GM18951 (cell line): Measurements from ENCODE around the gene PIGBOS1.

Experiments
- POLR2A ChIP-seq: IDR thresholded peaks from 4 replicates; pipeline ENCODE4 v1.6.1; 2011; ENCODE audit warnings: mild to moderate bottlenecking; ENCODE audit not compliant: insufficient read length, insufficient read depth; ENCODE audit errors: extremely low read depth
- in situ Hi-C: fragments of 300-500 bp; cut with MboI; formaldehyde crosslinking; loops from one replicate; pipeline ENCODE4 v1.12.0; 2022; ENCODE audit warnings: low sequenced_read_pairs, mixed read lengths, inconsistent platforms; ENCODE audit not compliant: unreplicated experiment

The PIGBOS1 gene, protein sequence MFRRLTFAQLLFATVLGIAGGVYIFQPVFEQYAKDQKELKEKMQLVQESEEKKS

DNA sequence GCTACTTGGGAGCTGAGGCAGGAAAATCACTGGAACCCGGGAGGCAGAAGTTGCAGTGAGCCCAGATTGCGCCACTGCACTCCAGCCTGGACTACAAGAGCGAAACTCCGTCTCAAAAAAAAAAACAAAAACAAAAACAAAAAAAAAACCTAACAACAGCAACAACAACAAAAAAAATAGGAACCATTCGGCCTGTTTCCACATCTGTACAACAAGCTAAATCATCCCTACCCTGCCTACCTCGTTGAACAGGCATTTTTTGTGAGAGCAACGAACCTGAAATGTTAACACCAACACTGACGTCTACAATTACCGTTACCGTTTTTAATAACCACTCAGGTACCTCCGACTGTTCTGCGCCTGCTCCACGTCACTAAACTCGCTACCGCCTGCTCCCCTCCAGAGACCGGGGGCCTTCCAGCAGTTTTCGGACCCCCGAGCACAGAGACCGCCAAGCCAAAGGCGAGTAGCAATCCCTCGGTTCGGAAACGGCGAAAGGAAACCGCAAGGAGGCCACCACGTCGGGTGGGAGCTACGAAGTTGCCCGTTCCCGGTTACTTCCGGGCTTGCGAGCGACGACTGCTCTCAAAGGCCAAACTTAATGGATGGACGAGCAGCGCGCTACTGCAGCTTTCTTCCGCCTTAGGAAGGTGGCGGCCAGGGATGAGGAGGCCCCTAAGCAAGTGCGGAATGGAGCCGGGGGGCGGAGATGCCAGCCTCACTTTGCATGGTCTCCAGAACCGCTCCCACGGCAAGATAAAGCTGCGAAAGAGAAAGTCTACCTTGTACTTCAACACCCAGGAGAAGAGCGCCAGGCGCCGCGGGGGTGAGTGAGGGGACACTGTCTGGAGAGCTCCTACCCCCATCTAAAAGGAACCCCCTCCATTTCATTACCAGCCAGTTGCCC is at the start of gene PIGBOS1, which contains the start of gene PIGB:
Gene PIGBOS1 (minus strand): TSS at position 536 of the 907 bp plus-strand sequence. CDS start 1,331 bp downstream, outside the sequence.
Gene PIGB (plus strand): TSS at position 635 of the 907 bp plus-strand sequence. CDS start 29 bp downstream, at position 664.
- peak; percentile 78 for TF ChIP-seq POLR2A
- in situ Hi-C loops: loop anchor here (10.0 kb wide), 1 partner anchor 116 kb away; no protein-coding TSS in a partner anchor

DNA sequence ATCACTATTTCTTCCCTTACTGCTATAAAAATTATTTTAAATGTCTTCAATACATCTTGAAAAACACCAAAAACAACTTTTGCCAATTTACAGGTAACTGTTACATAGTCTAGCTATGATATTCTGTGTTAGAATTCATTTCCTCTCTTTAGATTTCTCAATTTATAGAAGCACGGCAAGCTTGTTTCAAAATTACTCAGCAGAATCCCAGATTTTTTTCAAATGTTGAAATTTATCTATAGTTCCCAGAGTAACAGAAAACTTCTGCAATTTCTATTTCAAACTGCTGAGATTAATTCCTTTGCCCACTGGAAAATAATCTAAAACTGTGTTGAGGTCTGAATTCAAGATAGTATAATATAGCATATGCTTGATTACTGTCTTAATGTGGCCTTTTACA is 48.1 kb upstream of the PIGBOS1 start:
- TF ChIP-seq POLR2A: no peak
- in situ Hi-C loops: no loop called here

DNA sequence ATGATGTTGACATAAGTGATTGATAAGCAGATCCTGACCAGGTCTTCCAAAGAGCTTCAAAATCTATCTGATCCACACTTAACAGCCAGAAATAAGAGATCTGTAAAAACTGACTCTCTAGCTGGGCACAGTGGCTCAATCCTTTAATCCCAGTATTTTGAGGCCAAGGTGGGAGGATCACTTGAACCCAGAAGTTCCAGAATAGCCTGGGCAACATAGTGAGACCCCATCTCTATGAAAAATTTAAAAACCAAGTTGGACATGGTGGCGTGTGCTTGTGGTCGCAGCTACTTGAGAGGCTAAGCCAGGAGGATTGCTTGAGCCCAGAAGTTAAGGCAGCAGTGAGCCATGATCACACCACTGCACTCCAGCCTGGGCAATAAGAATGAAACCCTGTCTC is 43.7 kb upstream of the PIGBOS1 start:
- TF ChIP-seq POLR2A: no peak
- in situ Hi-C loops: no loop called here

DNA sequence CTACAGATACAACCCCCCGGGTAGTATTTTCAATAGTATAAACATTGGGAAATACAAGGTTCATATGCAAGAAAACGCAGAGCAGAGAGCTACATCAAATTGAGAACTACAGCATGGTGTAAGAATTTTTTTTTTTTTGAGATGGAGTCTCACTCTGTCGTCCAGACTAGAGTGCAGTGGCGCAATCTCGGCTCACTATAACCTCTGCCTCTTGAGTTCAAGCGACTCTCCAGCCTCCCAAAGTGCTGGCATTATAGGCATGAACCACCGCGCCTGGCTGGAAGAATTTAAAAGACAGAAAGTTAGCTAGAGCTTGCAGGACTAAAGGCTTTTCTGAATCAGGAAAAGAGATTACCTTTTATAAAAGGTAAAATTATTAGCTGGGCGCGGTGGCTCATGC is 42.1 kb upstream of the PIGBOS1 start:
- TF ChIP-seq POLR2A: no peak
- in situ Hi-C loops: no loop called here

DNA sequence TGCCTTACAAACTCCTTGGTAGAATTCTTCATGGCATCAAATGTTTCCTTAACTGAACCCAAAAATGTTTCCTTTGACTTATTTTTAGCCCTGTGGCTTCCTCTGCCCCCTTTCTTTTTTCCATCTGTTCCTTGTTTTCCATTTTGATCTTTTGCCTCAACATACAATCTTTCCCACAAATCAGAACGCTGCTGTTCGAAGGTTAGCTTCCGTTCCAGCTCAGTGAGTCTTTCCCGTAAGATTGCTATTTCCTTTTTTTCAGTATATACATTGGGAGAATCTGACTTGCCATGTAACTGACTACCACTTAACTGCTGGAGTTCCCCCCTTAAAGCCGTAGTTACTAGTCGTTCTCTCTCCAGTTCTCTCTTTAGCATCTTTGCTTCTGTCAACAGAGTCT is 41.3 kb upstream of the PIGBOS1 start:
- in situ Hi-C loops: no loop called here
- TF ChIP-seq POLR2A: no peak

DNA sequence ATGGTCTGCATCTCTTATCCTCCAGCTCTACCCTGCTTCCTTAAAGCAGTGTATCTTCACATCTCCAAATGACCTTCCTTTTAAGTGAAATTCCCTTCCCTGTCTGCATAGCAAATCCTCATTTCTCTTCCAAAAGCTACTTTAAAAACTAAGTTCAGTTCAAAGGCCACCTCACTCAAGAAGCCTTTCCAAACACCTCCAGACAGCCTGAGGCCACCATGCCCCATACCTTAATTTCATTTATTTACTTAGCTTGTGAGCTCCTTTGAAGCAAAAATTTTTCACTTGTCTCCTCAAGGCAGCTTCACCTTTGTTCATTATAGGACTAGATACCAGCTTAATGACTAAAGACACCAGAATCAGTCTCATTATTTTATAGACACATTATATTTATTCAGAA is 39.5 kb upstream of the PIGBOS1 start:
- TF ChIP-seq POLR2A: no peak
- in situ Hi-C loops: no loop called here

DNA sequence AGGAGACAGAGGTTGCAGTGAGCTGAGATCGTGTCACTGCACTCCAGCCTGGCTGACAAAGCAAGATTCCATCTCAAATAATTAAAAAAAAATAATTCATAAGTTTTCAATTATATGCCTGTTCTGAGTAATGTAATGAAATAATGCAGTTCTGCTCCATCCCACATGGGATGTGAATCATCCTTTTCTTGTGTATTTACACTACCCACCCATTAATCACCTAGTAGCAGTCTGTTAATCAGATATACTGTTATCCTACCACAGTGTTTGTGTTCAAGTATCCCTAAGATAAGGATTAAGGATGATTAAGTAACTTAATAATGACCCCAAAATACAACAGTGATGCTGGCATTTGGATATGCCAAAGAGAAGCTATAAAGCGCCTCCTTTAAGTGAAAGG is 38.9 kb upstream of the PIGBOS1 start:
- no peak for TF ChIP-seq POLR2A
- in situ Hi-C loops: no loop called here

DNA sequence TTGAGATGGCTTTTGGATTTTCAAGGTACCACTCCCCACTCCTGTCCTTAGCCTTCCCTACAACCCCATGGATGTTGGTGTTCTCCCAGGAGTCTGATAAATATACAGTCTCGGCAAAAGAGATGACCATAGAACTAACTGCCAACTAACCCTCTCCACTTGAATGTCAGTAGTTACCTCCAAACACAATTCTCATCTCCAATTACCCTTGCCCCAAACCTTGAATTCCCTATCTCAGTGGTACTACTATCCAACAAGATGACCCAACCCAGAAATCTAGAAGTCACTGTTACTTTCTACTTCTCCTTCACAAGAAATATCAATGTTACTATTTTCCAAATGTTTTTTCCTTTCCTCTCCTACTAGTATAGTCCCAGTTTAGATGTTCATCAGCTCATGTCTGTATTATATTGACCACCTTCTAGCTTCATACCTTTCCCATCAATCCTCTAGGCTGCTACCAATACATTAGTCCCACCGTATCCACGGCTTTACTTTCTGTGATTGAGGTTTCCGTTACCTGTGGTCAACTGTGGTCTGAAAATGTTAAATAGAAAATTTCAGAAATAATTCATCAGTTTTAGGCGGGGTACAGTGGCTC is 38.2 kb upstream of the PIGBOS1 start:
- no peak for TF ChIP-seq POLR2A
- in situ Hi-C loops: no loop called here

DNA sequence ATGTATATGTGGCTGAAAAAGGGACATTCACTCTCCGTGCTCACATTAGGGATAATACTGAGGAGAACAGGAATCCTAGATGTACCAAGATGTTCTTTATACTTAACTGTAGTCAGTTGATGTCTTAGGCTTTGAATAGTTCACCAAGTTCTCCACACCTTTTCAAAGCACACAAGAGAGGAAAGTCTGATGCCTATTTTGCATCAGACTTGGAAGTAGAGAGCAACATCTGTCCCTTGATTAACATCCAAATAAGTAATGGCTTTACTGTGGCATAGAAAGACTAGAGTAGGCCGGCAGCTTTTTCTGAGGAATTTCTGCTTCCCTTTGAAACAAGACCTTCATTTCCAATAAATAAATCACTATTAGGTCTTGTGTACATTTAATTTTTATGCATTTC is 34.1 kb upstream of the PIGBOS1 start:
- TF ChIP-seq POLR2A: no peak
- in situ Hi-C loops: no loop called here

DNA sequence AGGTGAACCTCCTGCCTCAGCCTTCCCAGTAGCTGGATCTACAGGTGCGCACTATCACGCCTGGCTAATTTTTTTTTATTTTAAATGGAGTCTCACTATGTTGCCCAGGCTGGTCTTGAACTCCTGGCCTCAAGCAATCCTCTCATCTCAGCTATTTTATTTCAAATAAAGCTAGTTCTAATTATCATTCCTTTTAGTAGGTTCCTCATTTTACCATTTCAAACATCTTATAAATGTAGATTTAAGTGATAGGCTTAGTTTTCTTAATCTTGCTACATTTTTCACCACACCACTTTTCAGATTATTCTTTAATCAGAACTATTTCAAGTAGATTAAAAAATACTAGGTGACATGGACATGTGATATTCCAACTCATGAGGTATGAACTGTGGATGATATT is 30.4 kb upstream of the PIGBOS1 start:
- in situ Hi-C loops: no loop called here
- TF ChIP-seq POLR2A: no peak

DNA sequence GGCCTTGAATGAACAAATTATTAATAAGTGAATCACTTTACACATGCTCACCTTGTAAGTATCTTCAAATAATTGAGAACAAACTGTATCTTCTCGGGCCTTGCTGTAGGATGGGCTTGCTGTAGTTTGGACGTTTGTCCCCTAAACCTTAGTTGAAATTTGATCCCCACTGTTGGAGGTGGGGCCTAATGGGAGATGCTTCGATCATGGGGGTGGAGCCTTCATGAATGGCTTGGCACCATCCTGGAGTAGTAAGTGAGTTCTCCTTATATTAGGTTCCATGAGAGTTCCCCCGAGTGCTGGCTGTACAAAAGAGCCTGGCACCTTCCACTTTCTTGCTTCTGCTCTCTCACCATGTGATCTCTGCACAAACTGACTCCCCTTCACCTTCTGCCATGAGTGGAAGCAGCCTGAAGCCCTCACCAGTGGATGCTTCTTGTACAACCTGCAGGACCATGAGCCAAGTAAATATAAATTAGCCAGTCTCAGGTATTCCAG is 29.4 kb upstream of the PIGBOS1 start:
- in situ Hi-C loops: no loop called here
- no peak for TF ChIP-seq POLR2A

DNA sequence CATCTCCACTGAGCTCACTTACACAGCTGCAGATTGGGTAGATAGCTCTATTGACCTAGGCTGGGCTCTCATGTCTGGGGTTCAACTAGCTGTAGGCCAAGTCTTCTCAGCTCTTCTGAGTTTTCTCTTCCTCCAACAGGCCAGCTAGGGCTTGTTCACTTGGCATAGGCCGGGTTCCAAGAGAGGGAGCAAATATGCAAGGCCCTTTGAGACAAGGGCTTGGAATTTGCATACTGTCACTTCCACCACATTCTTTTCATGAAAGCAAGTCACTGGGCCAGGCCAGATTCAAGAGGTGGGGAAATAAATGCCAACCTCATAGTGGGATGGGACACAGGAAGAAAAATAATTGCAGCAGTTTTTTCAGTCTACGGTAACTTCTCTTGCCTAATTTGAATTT is 25.3 kb upstream of the PIGBOS1 start:
- in situ Hi-C loops: no loop called here

DNA sequence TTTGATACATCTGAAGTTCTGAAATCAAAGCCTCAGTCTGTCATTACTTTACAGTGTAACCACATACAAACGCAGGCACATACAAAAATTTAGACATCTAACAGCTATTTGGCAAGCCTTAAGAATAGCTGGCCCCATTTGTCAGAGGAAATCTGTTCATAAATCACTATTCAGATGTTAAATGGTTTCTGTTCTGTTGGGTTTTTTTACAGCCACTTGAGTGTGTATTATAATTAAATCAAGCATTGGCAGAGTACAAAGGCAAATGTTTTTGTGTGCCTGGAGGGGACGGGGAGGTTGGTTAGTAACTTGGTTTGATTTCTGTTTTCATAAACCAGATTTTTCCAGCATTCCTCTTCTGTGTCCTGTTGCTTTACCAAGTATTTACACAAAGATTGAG is 24.2 kb upstream of the PIGBOS1 start:
- in situ Hi-C loops: no loop called here
- TF ChIP-seq POLR2A: no peak

More for the DNA sequence above, 25.3 kb upstream of the PIGBOS1 start:
- no peak for TF ChIP-seq POLR2A
